Heart left ventricle (tissue), 13 donors: ENCODE measurements around the gene CTCFL.

Experiments used
- CTCF ChIP-seq, 12 donors: fragments of 200-600 bp; sonication (generic) in 4 of 12; IDR thresholded peaks; one replicate each; pipeline versions ENCODE4 v1.5.0 to v1.8.0; 2018 to 2022; ENCODE audit warnings: antibody characterized with exemption in 12 of 12, mild to moderate bottlenecking in 5 of 12
- POLR2A ChIP-seq, 2 donors: fragments of 450-650 bp; IDR thresholded peaks; one replicate each; pipeline ENCODE4 v1.6.1; 2017; ENCODE audit warnings: antibody characterized with exemption in 2 of 2, mild to moderate bottlenecking in 2 of 2, moderate library complexity in 2 of 2
- donor health status: ischemic (EF 13 %, LVEDD 7.1; RV severe dilation, severe dysfunction).
- donor health status: DM: no; HTN: yes; CAD: no.
- donor health status: DM: no; HTN: no; CAD: no.
- donor health status: ischemic (EF 25% LVEDD 6.9; RV normal size, moderate dysfunction).
- donor health status: ischemic (EF 25% LVEDD 5.7; RV mildly dilated, moderate dysfunction).
- donor health status: ischemic (EF 35%, LVEDD 5.7; RV mildly dilated, moderate dysfunction).
- donor health status: nonischemic (EF 11% LVEDD 7.7; RV severe dilation, severe dysfunction).
- donor health status: DM: yes; HTN: yes; CAD: no.
- donor health status: PGD.
- donor health status: ischemic (EF 29% LVEDD 5.4; RV normal size, mild dysfunction).
- donor health status: nonischemic (EF 23%, LVEDD 6.1; RV moderate dilation, normal function).

DNA sequence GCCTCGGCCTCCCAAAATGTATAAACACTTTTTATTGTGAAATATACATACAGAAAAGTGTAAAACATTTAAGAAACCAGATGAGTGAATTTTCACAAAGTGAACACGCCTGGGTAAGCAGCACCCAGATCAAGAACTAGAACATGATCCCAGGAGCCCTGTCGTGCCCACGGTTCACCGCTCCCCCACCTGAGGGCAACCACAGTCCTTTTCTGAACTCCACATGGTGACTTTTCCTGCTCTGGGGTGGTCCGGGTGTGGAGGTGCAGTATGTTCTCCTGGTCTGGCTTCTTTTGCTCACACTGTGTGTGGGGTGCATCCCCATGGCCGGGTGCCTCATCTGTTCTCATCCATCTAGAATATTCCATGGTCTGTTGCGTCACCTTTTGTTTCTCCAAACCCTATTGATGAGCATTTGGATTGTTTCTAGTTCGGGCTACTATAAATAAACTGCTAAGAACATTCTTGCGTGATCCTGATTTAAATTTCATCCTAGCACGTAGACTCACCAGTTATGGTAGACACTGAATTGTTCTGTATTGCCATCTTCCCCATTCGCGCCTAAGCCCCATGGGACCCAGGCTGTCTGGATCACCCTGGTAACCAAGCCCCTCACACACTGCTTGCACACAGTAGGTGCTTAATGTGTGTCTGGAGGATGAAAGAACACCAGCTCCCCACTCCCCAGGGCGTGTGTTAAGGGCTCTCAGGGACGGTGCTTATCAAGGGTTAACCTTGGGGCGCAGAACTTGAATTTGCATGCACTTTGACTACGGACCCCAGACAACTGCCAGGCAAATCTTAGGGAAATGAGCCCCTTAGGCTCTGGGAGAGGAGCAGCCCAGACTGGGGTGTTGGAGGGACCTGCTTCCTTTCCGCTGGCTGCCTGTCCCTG is 56.2 kb downstream of the CTCFL start:
- TF ChIP-seq CTCF (IDR thresholded peaks at IDR 0.05) (no peak), POLR2A (IDR thresholded peaks at IDR 0.05) (no peak)
